Natural killer cell (primary cell): ENCODE measurements around the gene WDR41. TPM values are rescaled to one million over a fixed set of nuclear protein-coding genes. Genes with fewer than 3 reads are reported as not detected.

Experiments used
- ATAC-seq, 3 donors: fragments of 150-1000 bp in 2 of 3; fragments of 200-7000 bp in 1 of 3; cut with Tn5 transposase; 1 replicate in 1 of 3; 2 replicates in 2 of 3; pipeline ENCODE4 v1.10.0; 2021; ENCODE audit warnings: mild to moderate bottlenecking in 2 of 3, moderate library complexity in 2 of 3
- DNase-seq, 2 donors: peaks; one replicate each; pipeline versions ENCODE4 v3.0.0 to v3.0.0-alpha.2; 2013 to 2021; ENCODE audit warnings: mixed read lengths in 1 of 2
- H3K27ac ChIP-seq: one replicate; pipeline ENCODE4 v1.5.1; 2013; ENCODE audit warnings: mild to moderate bottlenecking, low read length
- H3K27me3 ChIP-seq: one replicate; pipeline ENCODE4 v1.6.1; 2013; ENCODE audit warnings: low read length; ENCODE audit not compliant: control insufficient read depth, insufficient read depth
- H3K36me3 ChIP-seq: one replicate; pipeline ENCODE4 v1.6.1; 2013; ENCODE audit warnings: low read length; ENCODE audit not compliant: control insufficient read depth, insufficient read depth
- H3K4me1 ChIP-seq: one replicate; pipeline ENCODE4 v1.6.1; 2013; ENCODE audit warnings: low read length; ENCODE audit not compliant: control insufficient read depth, insufficient read depth
- H3K4me3 ChIP-seq: one replicate; pipeline ENCODE4 v1.5.1; 2013; ENCODE audit warnings: low read length
- H3K9me3 ChIP-seq: one replicate; pipeline ENCODE4 v1.6.1; 2013; ENCODE audit warnings: low read length; ENCODE audit not compliant: control insufficient read depth, insufficient read depth
- H3K27ac Mint-ChIP-seq, 2 donors: one replicate each; pipeline ENCODE4 v1.8.0; 2022; ENCODE audit warnings: mild to moderate bottlenecking in 2 of 2, mixed read lengths in 2 of 2, moderate library complexity in 1 of 2
- H3K27me3 Mint-ChIP-seq, 2 donors: one replicate each; pipeline ENCODE4 v1.8.0; 2022; ENCODE audit warnings: low read depth in 2 of 2, mixed read lengths in 2 of 2
- H3K36me3 Mint-ChIP-seq: one replicate; pipeline ENCODE4 v1.8.0; 2022; ENCODE audit warnings: mixed read lengths
- H3K4me1 Mint-ChIP-seq, 2 donors: one replicate each; pipeline ENCODE4 v1.8.0; 2022; ENCODE audit warnings: mixed read lengths in 2 of 2
- H3K4me3 Mint-ChIP-seq: one replicate; pipeline ENCODE4 v1.8.0; 2022; ENCODE audit warnings: mild to moderate bottlenecking, moderate library complexity, mixed read lengths
- H3K9me3 Mint-ChIP-seq, 2 donors: one replicate each; pipeline ENCODE4 v1.8.0; 2022; ENCODE audit warnings: mixed read lengths in 2 of 2
- CTCF ChIP-seq: fragments of 200-600 bp; IDR thresholded peaks from one replicate; pipeline ENCODE4 v1.8.0; 2022; ENCODE audit warnings: antibody characterized with exemption
- WGBS: methylation state at CpG from one replicate; pipeline ENCODE4 v1.1.7; 2013; ENCODE audit warnings: missing lambda C conversion rate; ENCODE audit not compliant: insufficient coverage; 5-methylcytosine and 5-hydroxymethylcytosine counted together
- intact Hi-C: fragments of 100-400 bp; cut with micrococcal nuclease; formaldehyde crosslinking; loops from one replicate; pipeline ENCODE4 v1.14.2; 2022
- total RNA-seq, 4 donors: library from RNA; stranded (reverse); fragments of 120-200 nt in 1 of 4; gene quantifications; one replicate each; pipeline versions ENCODE4 v1.2.3 to v1.2.4, GENCODE V29; 2013 to 2022

Gene WDR41
- total RNA-seq, 3 donors from 2014 or later (not counting 1 experiment from before 2014, with no cell fraction given): 20.7 to 25.5 (median 24.9) TPM

GRCh38 chr5:77413049-77413448 is 79.1 kb downstream of the WDR41 start:
- Mint-ChIP-seq H3K27ac (no peak overlapping the region), H3K27me3 (peaks cover 6 to 11% of the 10 kb centered on the region in 2 donors), H3K36me3 (no peaks in the 10 kb centered on the region), H3K4me3 (no peak overlapping the region), H3K4me1 (no peaks in the 10 kb centered on the region), H3K9me3 (no peaks in the 10 kb centered on the region)
- Histone ChIP-seq H3K4me1 (no peaks in the 10 kb centered on the region), H3K36me3 (no peaks in the 10 kb centered on the region), H3K27me3 (no peaks in the 10 kb centered on the region), H3K27ac (no peak overlapping the region), H3K9me3 (no peaks in the 10 kb centered on the region), H3K4me3 (no peak overlapping the region)
- intact Hi-C loops: no loop called here
- no CpG with 5 or more reads among the region's 7 CpGs for WGBS
- ATAC-seq (no peak), DNase-seq (no peak)
- no peak for TF ChIP-seq CTCF

- H3K27me3 ChIP-seq: no peaks in the 10 kb centered on the region
- H3K4me3 ChIP-seq: no peak overlapping the region
- no peaks in the 10 kb centered on the region for H3K36me3 ChIP-seq
- no peak overlapping the region for H3K27ac Mint-ChIP-seq
- DNase-seq (no peak), ATAC-seq (no peak)
- no peak overlapping the region for H3K27ac ChIP-seq
- intact Hi-C loops: no loop called here
- TF ChIP-seq CTCF: no peak
- no peaks in the 10 kb centered on the region for H3K9me3 Mint-ChIP-seq
- H3K4me1 ChIP-seq: no peaks in the 10 kb centered on the region
- H3K9me3 ChIP-seq: no peaks in the 10 kb centered on the region
- H3K4me1 Mint-ChIP-seq: no peaks in the 10 kb centered on the region
- H3K27me3 Mint-ChIP-seq: peaks cover 5 to 14% of the 10 kb centered on the region in 2 donors
- 81% methylated on average over 10 of the region's 10 CpGs for WGBS
- no peak overlapping the region for H3K4me3 Mint-ChIP-seq
- no peaks in the 10 kb centered on the region for H3K36me3 Mint-ChIP-seq
Measured at GRCh38 chr5:77409870-77410621, 82.1 kb downstream of the WDR41 start.

GRCh38 chr5:77407152-77407551 is 85.0 kb downstream of the WDR41 start:
- Histone ChIP-seq H3K27ac (no peak overlapping the region), H3K9me3 (no peaks in the 10 kb centered on the region), H3K27me3 (no peaks in the 10 kb centered on the region), H3K4me1 (no peaks in the 10 kb centered on the region), H3K4me3 (no peak overlapping the region), H3K36me3 (no peaks in the 10 kb centered on the region)
- H3K27me3 Mint-ChIP-seq: peaks cover 5 to 14% of the 10 kb centered on the region in 2 donors
- DNase-seq (no peak), ATAC-seq (no peak)
- H3K4me1 Mint-ChIP-seq: no peaks in the 10 kb centered on the region
- H3K9me3 Mint-ChIP-seq: no peaks in the 10 kb centered on the region
- H3K36me3 Mint-ChIP-seq: no peaks in the 10 kb centered on the region
- intact Hi-C loops: no loop called here
- TF ChIP-seq CTCF: no peak
- no peak overlapping the region for H3K4me3 Mint-ChIP-seq
- no peak overlapping the region for H3K27ac Mint-ChIP-seq
- 96% methylated on average over 10 of the region's 10 CpGs for WGBS

- 91% methylated on average over 6 of the region's 6 CpGs for WGBS
- H3K36me3 Mint-ChIP-seq: no peaks in the 10 kb centered on the region
- ATAC-seq: no peak
- Histone ChIP-seq H3K27me3 (no peaks in the 10 kb centered on the region), H3K4me1 (no peaks in the 10 kb centered on the region), H3K27ac (no peak overlapping the region), H3K4me3 (no peak overlapping the region), H3K36me3 (no peaks in the 10 kb centered on the region), H3K9me3 (no peaks in the 10 kb centered on the region)
- H3K4me3 Mint-ChIP-seq: no peak overlapping the region
- intact Hi-C loops: no loop called here
- H3K9me3 Mint-ChIP-seq: no peaks in the 10 kb centered on the region
- H3K27me3 Mint-ChIP-seq: peaks cover 8 to 20% of the 10 kb centered on the region in 2 donors
- no peak for DNase-seq
- TF ChIP-seq CTCF: no peak
- no peaks in the 10 kb centered on the region for H3K4me1 Mint-ChIP-seq
- H3K27ac Mint-ChIP-seq: no peak overlapping the region
Measured at GRCh38 chr5:77402796-77403195, 89.3 kb downstream of the WDR41 start.
